Measurements from ENCODE around the gene SEC63.

Gene SEC63

DNA sequence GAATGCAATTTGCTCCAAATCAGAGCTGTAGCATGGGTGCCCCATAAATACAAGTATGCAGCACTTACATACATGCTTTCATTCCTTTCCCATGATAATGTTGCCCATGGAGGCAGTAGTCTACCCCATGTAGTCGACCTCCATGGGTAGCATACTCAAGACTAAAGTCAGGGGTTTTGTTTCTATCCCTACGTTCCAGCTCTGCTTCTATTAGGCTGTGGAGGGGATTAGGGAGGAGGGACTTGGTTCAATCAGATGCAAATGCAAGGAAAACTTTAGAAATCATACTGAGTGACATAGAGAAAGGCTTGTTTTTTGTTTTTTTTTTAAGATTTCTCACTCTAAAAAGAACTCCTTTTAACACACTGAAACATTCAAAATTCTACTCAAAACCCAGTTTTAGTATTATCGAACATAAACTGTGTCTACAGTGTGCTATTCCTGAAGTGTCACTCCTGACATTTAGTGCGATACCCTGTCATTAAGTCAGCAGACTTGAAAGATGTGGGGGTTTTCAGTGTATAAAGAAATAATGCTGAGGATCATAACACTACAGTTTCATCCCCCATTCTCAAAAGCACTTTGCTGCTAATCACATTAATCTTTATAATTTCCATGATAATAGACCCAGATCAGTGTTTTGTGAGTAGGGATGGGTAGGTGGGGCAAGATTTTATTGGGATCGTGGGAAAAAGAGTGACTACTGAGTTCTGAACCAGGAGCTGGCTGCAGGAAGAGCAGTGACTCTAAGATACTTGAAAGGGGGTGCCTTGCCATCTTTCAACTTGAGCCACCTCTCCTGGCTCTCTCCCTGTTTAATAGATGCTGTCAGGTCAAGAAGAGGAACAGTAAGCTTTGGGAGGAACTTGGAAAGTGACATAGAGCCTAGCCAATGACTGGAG is 93.5 kb downstream of the SEC63 start:
- no peak for TF ChIP-seq FOXP2 (optimal IDR thresholded peaks at IDR 0.05; ENCODE audit: borderline replicate concordance, extremely low read depth, extremely low read length, insufficient read depth)

GRCh38 chr6:107862383-107862782 is 95.6 kb downstream of the SEC63 start:
- no peak for TF ChIP-seq FOXP2 (optimal IDR thresholded peaks at IDR 0.05; ENCODE audit: borderline replicate concordance, extremely low read depth, extremely low read length, insufficient read depth)
- no peak for TF ChIP-seq TAF1 (IDR thresholded peaks at IDR 0.05; ENCODE audit: borderline replicate concordance, insufficient read depth, low read length)
- no peak for TF ChIP-seq POLR2AphosphoS5 (IDR thresholded peaks at IDR 0.05; ENCODE audit: low read depth, low read length)
- TF ChIP-seq REST (IDR thresholded peaks at IDR 0.05; ENCODE audit: insufficient read depth in 1 of 2, low read depth in 2 of 2, low read length in 2 of 2) = no peak
- no peak for TF ChIP-seq SIN3A (IDR thresholded peaks at IDR 0.05; ENCODE audit: borderline replicate concordance, insufficient read depth, low read length)

GRCh38 chr6:107853230-107853629 is 104.8 kb downstream of the SEC63 start:
- TF ChIP-seq FOXP2 (optimal IDR thresholded peaks at IDR 0.05; ENCODE audit: borderline replicate concordance, extremely low read depth, extremely low read length, insufficient read depth) (no peak), TAF1 (IDR thresholded peaks at IDR 0.05; ENCODE audit: borderline replicate concordance, insufficient read depth, low read length) (no peak), REST (IDR thresholded peaks at IDR 0.05; ENCODE audit: insufficient read depth in 1 of 2, low read depth in 2 of 2, low read length in 2 of 2) (no peak), POLR2AphosphoS5 (IDR thresholded peaks at IDR 0.05; ENCODE audit: low read depth, low read length) (no peak), SIN3A (IDR thresholded peaks at IDR 0.05; ENCODE audit: borderline replicate concordance, insufficient read depth, low read length) (no peak)

- TF ChIP-seq FOXP2 (optimal IDR thresholded peaks at IDR 0.05; ENCODE audit: borderline replicate concordance, extremely low read depth, extremely low read length, insufficient read depth) (no peak), POLR2AphosphoS5 (IDR thresholded peaks at IDR 0.05; ENCODE audit: low read depth, low read length) (no peak), TAF1 (IDR thresholded peaks at IDR 0.05; ENCODE audit: borderline replicate concordance, insufficient read depth, low read length) (no peak), REST (IDR thresholded peaks at IDR 0.05; ENCODE audit: insufficient read depth in 1 of 2, low read depth in 2 of 2, low read length in 2 of 2) (no peak), SIN3A (IDR thresholded peaks at IDR 0.05; ENCODE audit: borderline replicate concordance, insufficient read depth, low read length) (no peak)
These were observed 108.7 kb downstream of the SEC63 start for GRCh38 chr6:107849325-107849724.

DNA sequence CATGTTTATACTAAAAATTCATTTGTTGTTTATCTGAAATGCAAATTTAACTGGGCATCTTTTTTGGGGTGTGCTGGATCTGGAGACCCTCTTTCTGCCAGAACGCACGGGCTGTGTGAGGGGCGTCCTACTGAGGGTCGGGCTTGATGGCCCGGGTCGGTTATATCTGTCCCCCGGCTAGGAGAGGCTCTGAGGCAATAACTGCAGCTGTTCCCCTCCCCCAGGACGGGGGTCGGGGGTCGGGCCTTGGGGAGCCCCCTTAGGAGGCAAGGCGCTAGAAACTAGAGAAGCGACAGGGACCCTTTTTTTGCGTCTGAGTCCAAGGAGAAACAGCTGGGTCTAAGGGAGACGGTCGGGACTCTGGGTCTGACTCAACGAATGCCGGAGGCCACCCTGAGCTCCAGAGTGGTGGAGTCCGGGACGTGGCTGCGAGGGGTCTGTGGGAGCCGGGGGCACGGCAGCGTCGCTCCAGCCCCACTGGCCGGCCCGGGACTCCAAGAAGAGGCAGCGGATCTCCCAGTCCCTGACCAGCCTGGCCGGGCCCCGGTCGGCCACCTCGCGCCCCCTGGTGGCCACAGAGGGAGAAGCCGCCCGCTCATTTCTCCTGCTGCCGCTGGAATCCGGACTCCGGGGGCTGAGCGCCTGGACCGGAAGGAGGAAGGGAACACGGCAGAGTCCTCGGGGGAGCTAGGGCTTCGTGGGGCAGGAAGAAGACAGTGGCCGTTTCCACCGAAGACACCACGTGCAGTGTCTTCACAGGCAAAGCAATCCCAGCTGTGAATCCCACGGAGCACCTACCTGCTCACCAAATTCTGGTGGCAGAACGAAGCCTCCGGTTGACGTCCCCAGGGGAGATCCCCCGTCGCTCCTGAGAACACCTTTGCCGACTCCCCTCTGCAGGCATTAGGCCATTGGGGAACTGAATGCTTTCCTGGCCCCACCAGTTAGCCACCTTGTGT is 109.9 kb downstream of the SEC63 start:
- no peak for TF ChIP-seq POLR2AphosphoS5 (IDR thresholded peaks at IDR 0.05; ENCODE audit: low read depth, low read length)
- no peak for TF ChIP-seq REST (IDR thresholded peaks at IDR 0.05; ENCODE audit: insufficient read depth in 1 of 2, low read depth in 2 of 2, low read length in 2 of 2)
- no peak for TF ChIP-seq SIN3A (IDR thresholded peaks at IDR 0.05; ENCODE audit: borderline replicate concordance, insufficient read depth, low read length)
- TF ChIP-seq TAF1 (IDR thresholded peaks at IDR 0.05; ENCODE audit: borderline replicate concordance, insufficient read depth, low read length) = no peak
- peak; percentile 35 for TF ChIP-seq FOXP2 (optimal IDR thresholded peaks at IDR 0.05; ENCODE audit: borderline replicate concordance, extremely low read depth, extremely low read length, insufficient read depth)
